ENCODE results near the gene UNC5C.

UNC5C gene

GRCh38 chr4:95457353-95457752, 91.4 kb downstream of the UNC5C start:
- intact Hi-C loops (cut with DNase I; ENCODE audit: low total_unique reads), result no loop called here
- no peaks in the 10 kb centered on the region for H3K9me3 ChIP-seq
- H3K4me1 ChIP-seq, result peaks cover 0 to 12% (median 0%) of the 10 kb centered on the region in 4 donors
- TF ChIP-seq CTCF (IDR thresholded peaks at IDR 0.05), result no peak
- H3K27me3 ChIP-seq, result no peaks in the 10 kb centered on the region
- no peak for DNase-seq
- H3K27ac ChIP-seq, result no peak overlapping the region
- no peak overlapping the region for H3K4me3 ChIP-seq
- H3K36me3 ChIP-seq, result no peaks in the 10 kb centered on the region

- Histone ChIP-seq H3K27me3 (no peaks in the 10 kb centered on the region), H3K36me3 (no peaks in the 10 kb centered on the region), H3K4me3 (no peak overlapping the region), H3K9me3 (no peaks in the 10 kb centered on the region), H3K27ac (no peak overlapping the region), H3K4me1 (peaks cover 0 to 12% (median 2%) of the 10 kb centered on the region in 4 donors)
- intact Hi-C loops (cut with DNase I; ENCODE audit: low total_unique reads), result no loop called here
- TF ChIP-seq CTCF (IDR thresholded peaks at IDR 0.05), result no peak
- DNase-seq, result no peak
Measured at GRCh38 chr4:95450294-95450693, 98.5 kb downstream of the UNC5C start.

- no peak for DNase-seq
- H3K27me3 ChIP-seq, result no peaks in the 10 kb centered on the region
- no peak overlapping the region for H3K4me3 ChIP-seq
- no peaks in the 10 kb centered on the region for H3K36me3 ChIP-seq
- no peak for TF ChIP-seq CTCF (IDR thresholded peaks at IDR 0.05)
- H3K27ac ChIP-seq, result no peak overlapping the region
- H3K9me3 ChIP-seq, result no peaks in the 10 kb centered on the region
- H3K4me1 ChIP-seq, result peaks cover 0 to 8% (median 2%) of the 10 kb centered on the region in 4 donors
- intact Hi-C loops (cut with DNase I; ENCODE audit: low total_unique reads), result no loop called here
Measured at GRCh38 chr4:95446173-95446572, 102.6 kb downstream of the UNC5C start.

- Histone ChIP-seq H3K4me1 (peaks cover 0 to 5% (median 2%) of the 10 kb centered on the region in 4 donors), H3K27ac (no peak overlapping the region), H3K36me3 (no peaks in the 10 kb centered on the region), H3K9me3 (no peaks in the 10 kb centered on the region), H3K4me3 (no peak overlapping the region), H3K27me3 (no peaks in the 10 kb centered on the region)
- TF ChIP-seq CTCF (IDR thresholded peaks at IDR 0.05), result no peak
- no peak for DNase-seq
- intact Hi-C loops (cut with DNase I; ENCODE audit: low total_unique reads), result no loop called here
Measured at GRCh38 chr4:95445251-95445650, 103.5 kb downstream of the UNC5C start.

- intact Hi-C loops (cut with DNase I; ENCODE audit: low total_unique reads), result no loop called here
- no peak overlapping the region for H3K4me3 ChIP-seq
- TF ChIP-seq CTCF (IDR thresholded peaks at IDR 0.05), result no peak
- H3K27ac ChIP-seq, result no peak overlapping the region
- no peaks in the 10 kb centered on the region for H3K27me3 ChIP-seq
- DNase-seq, result no peak
- peaks cover 0 to 5% (median under 1%) of the 10 kb centered on the region in 4 donors for H3K4me1 ChIP-seq
- no peaks in the 10 kb centered on the region for H3K36me3 ChIP-seq
- no peaks in the 10 kb centered on the region for H3K9me3 ChIP-seq
Measured at GRCh38 chr4:95444812-95445211, 104.0 kb downstream of the UNC5C start.

GRCh38 chr4:95439896-95440295, 108.9 kb downstream of the UNC5C start:
- H3K4me3 ChIP-seq, result no peak overlapping the region
- H3K27me3 ChIP-seq, result no peaks in the 10 kb centered on the region
- intact Hi-C loops (cut with DNase I; ENCODE audit: low total_unique reads), result no loop called here
- TF ChIP-seq CTCF (IDR thresholded peaks at IDR 0.05), result no peak
- H3K4me1 ChIP-seq, result peaks cover 0 to 17% (median 0%) of the 10 kb centered on the region in 4 donors
- no peak overlapping the region for H3K27ac ChIP-seq
- DNase-seq, result no peak
- no peaks in the 10 kb centered on the region for H3K9me3 ChIP-seq
- H3K36me3 ChIP-seq, result no peaks in the 10 kb centered on the region
